Measurements from ENCODE around the gene GPRIN1.

GRCh38 chr5:176552332-176552869 lies 57.6 kb downstream of the GPRIN1 start:
- no peak for TF ChIP-seq CTCF (conservative IDR thresholded peaks at IDR 0.05 in 1 of 2, IDR thresholded peaks at IDR 0.05 in 1 of 2; ENCODE audit: low read depth in 1 of 2, low read length in 2 of 2)
- TF ChIP-seq EZH2 (IDR thresholded peaks at IDR 0.05; ENCODE audit: low read length, missing control alignments): no peak

Data from fibroblast of lung (primary cell).